Uterus (tissue), 4 donors: ENCODE data around the gene PUS1. TPM values are rescaled to one million over a fixed set of nuclear protein-coding genes. Genes with fewer than 3 reads are reported as not detected.

Experiments used
- DNase-seq, 2 donors: peaks; one replicate each; pipeline ENCODE4 v3.0.0-alpha.2; 2019 to 2020
- H3K27ac ChIP-seq, 2 donors: fragments of 200-600 bp; sonication (generic); 1 replicate in 1 of 2; 2 replicates in 1 of 2; pipeline ENCODE4 v1.5.1; 2016 to 2018
- H3K27me3 ChIP-seq, 2 donors: fragments of 200-600 bp; sonication (generic); one replicate each; pipeline ENCODE4 v1.5.1; 2018 to 2019; ENCODE audit warnings: control low read depth in 1 of 2
- H3K36me3 ChIP-seq, 2 donors: fragments of 200-600 bp; sonication (generic); one replicate each; pipeline ENCODE4 v1.5.1; 2019; ENCODE audit warnings: control low read depth in 1 of 2
- H3K4me1 ChIP-seq, 2 donors: fragments of 200-600 bp; sonication (generic); one replicate each; pipeline ENCODE4 v1.5.1; 2018 to 2019; ENCODE audit warnings: control low read depth in 1 of 2
- H3K4me3 ChIP-seq, 2 donors: fragments of 200-600 bp; sonication (generic); 1 replicate in 1 of 2; 2 replicates in 1 of 2; pipeline ENCODE4 v1.5.1; 2018 to 2019; ENCODE audit warnings: mild to moderate bottlenecking in 1 of 2
- H3K9me3 ChIP-seq, 2 donors: fragments of 200-600 bp; sonication (generic); one replicate each; pipeline ENCODE4 v1.5.1; 2019; ENCODE audit warnings: control low read depth in 1 of 2
- POLR2A ChIP-seq, 2 donors: fragments of 450-650 bp; IDR thresholded peaks; one replicate each; pipeline ENCODE4 v1.6.1; 2016; ENCODE audit warnings: antibody characterized with exemption in 2 of 2, mild to moderate bottlenecking in 1 of 2, moderate library complexity in 1 of 2
- intact Hi-C: fragments of 100-400 bp; cut with DNase I; formaldehyde crosslinking; loops from one replicate; pipeline ENCODE4 v1.15.1; 2023; ENCODE audit warnings: low total_unique reads
- total RNA-seq, 4 donors: library from RNA; depleted of rRNA in 3 of 4; stranded (reverse); fragments of >200 nt in 3 of 4; gene quantifications; one replicate each; pipeline versions ENCODE4 v1.1.0 to v1.2.4, GENCODE V29; 2014 to 2023
- TF ChIP-seq, protein P1 (sequence below), 4 experiments: fragments of 200-600 bp in 2 of 4; fragments of 450-650 bp in 2 of 4; sonication (generic) in 2 of 4; IDR thresholded peaks; one replicate each; pipeline ENCODE4 v1.5.1; 2016 to 2019; ENCODE audit warnings: antibody characterized with exemption in 4 of 4, mild to moderate bottlenecking in 2 of 4, moderate library complexity in 1 of 4
- donor health status: DM: yes; HTN: yes; CAD: no.

PUS1 gene
- total RNA-seq, 4 donors from 2014 or later: 0.59 to 29.2 (median 12.5) TPM

DNA sequence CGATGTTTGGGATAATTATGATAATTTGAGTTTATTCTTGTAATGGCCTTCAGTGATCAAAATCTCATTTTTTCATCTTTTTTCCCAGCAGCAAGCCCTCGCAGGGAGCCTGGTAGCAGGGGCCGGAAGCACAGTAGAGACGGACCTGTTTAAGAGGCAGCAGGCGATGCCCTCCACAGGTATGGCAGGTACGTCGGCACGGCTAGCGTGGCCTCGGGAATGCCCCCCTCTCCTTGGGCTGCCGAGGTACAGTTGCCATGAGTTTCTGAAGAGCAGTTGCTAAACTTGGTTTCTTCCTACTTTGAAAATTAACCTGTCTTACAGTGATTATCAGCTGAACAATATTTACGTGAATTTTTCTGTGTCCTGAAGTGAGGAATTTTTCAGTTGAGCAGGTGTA is 50.5 kb downstream of the PUS1 start:
- intact Hi-C loops: no loop called here
- no peak overlapping the region for H3K27ac ChIP-seq
- no peaks in the 10 kb centered on the region for H3K4me1 ChIP-seq
- TF ChIP-seq POLR2A (IDR thresholded peaks at IDR 0.05): no peak
- TF ChIP-seq, protein P1, sequence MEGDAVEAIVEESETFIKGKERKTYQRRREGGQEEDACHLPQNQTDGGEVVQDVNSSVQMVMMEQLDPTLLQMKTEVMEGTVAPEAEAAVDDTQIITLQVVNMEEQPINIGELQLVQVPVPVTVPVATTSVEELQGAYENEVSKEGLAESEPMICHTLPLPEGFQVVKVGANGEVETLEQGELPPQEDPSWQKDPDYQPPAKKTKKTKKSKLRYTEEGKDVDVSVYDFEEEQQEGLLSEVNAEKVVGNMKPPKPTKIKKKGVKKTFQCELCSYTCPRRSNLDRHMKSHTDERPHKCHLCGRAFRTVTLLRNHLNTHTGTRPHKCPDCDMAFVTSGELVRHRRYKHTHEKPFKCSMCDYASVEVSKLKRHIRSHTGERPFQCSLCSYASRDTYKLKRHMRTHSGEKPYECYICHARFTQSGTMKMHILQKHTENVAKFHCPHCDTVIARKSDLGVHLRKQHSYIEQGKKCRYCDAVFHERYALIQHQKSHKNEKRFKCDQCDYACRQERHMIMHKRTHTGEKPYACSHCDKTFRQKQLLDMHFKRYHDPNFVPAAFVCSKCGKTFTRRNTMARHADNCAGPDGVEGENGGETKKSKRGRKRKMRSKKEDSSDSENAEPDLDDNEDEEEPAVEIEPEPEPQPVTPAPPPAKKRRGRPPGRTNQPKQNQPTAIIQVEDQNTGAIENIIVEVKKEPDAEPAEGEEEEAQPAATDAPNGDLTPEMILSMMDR (IDR thresholded peaks at IDR 0.05): no peak
- no peaks in the 10 kb centered on the region for H3K27me3 ChIP-seq
- H3K4me3 ChIP-seq: no peak overlapping the region
- no peaks in the 10 kb centered on the region for H3K9me3 ChIP-seq
- no peaks in the 10 kb centered on the region for H3K36me3 ChIP-seq
- DNase-seq: no peak

DNA sequence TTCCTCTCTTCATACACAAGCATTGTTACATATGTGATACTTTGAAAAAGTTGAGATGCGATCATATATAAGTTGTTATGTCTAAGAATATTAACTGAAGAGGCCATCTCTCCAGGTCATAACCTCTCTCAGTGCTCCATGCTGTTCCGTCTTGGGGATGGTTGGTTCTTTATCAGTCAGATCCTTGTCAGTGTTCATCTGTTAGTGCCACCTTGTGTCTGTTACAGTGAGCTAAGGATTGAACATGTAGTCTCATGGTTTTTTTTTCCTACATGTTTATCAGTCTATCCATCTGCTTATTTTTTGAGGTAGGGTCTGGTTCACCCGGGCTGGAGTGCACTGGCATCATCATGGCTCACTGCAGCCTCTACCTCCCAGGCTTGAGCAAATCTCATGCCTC is 51.2 kb downstream of the PUS1 start:
- H3K4me3 ChIP-seq: no peak overlapping the region
- no peaks in the 10 kb centered on the region for H3K4me1 ChIP-seq
- TF ChIP-seq, protein P1 (IDR thresholded peaks at IDR 0.05): no peak
- no peak for TF ChIP-seq POLR2A (IDR thresholded peaks at IDR 0.05)
- H3K27me3 ChIP-seq: no peaks in the 10 kb centered on the region
- no peak for DNase-seq
- intact Hi-C loops: no loop called here
- H3K27ac ChIP-seq: no peak overlapping the region
- no peaks in the 10 kb centered on the region for H3K9me3 ChIP-seq
- H3K36me3 ChIP-seq: no peaks in the 10 kb centered on the region

DNA sequence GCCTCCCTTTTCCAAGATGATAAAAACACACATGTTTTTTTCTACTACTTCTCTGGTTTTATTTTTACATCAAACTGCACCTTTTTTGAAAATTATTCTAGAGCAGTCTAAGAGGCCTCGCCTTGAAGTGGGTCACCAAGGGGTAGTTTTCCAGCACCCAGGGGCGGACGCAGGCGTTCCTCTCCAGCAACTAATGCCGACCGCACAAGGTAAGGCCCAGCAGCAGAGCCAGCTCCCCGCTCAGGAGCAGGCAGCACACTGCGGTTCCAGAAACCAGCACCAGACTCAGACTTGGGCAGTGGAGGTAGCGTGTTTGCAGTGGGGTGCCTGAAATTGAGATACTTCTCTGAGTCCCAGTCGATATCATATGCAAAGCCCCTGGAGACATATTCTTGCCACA is 52.3 kb downstream of the PUS1 start:
- Histone ChIP-seq H3K36me3 (no peaks in the 10 kb centered on the region), H3K27me3 (no peaks in the 10 kb centered on the region), H3K4me3 (no peak overlapping the region), H3K27ac (no peak overlapping the region), H3K9me3 (no peaks in the 10 kb centered on the region), H3K4me1 (no peaks in the 10 kb centered on the region)
- DNase-seq: no peak
- intact Hi-C loops: no loop called here
- TF ChIP-seq, protein P1 (IDR thresholded peaks at IDR 0.05): no peak
- TF ChIP-seq POLR2A (IDR thresholded peaks at IDR 0.05): no peak

DNA sequence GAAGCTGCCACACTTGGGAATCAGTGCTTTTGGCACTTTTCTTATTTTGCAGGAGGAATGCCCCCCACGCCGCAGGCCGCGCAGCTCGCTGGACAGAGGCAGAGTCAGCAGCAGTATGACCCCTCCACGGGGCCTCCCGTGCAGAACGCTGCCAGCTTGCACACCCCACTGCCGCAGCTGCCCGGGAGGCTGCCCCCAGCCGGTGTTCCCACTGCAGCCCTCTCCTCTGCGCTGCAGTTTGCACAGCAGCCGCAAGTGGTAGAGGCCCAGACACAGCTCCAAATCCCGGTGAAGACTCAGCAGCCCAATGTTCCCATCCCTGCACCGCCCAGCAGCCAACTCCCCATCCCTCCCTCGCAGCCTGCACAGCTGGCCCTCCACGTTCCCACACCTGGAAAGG is 53.0 kb downstream of the PUS1 start:
- DNase-seq: no peak
- intact Hi-C loops: no loop called here
- no peaks in the 10 kb centered on the region for H3K9me3 ChIP-seq
- no peak overlapping the region for H3K4me3 ChIP-seq
- no peaks in the 10 kb centered on the region for H3K4me1 ChIP-seq
- H3K27me3 ChIP-seq: no peaks in the 10 kb centered on the region
- no peaks in the 10 kb centered on the region for H3K36me3 ChIP-seq
- no peak for TF ChIP-seq POLR2A (IDR thresholded peaks at IDR 0.05)
- TF ChIP-seq, protein P1 (IDR thresholded peaks at IDR 0.05): no peak
- no peak overlapping the region for H3K27ac ChIP-seq

DNA sequence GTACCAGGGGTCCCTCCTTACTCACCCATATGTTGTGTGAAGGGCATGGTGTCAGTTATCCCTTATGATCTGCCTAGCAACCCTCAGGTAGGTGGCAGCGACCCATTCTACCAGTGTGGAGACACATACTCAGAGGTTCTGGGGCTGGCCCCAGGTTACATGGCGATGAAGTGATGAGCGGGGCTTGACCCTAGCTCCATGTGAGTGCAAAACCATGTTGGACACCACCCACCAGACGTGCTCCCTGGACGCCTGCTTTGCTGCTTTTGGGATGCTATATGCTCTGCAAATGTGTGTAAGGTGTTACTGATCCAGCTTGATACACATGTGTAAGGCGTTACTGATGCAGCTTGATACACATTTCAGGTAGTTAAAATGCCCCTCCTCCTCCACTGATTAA is 54.0 kb downstream of the PUS1 start:
- H3K27me3 ChIP-seq: no peaks in the 10 kb centered on the region
- H3K9me3 ChIP-seq: no peaks in the 10 kb centered on the region
- no peaks in the 10 kb centered on the region for H3K4me1 ChIP-seq
- H3K36me3 ChIP-seq: no peaks in the 10 kb centered on the region
- no peak for TF ChIP-seq POLR2A (IDR thresholded peaks at IDR 0.05)
- TF ChIP-seq, protein P1 (IDR thresholded peaks at IDR 0.05): no peak
- no peak overlapping the region for H3K27ac ChIP-seq
- DNase-seq: no peak
- intact Hi-C loops: no loop called here
- H3K4me3 ChIP-seq: no peak overlapping the region
